ENCODE results near the gene GRB2.
"Not testable (repeated sequence)": the region's sequence is repeated elsewhere in the genome, so short reads cannot be mapped to it uniquely, and the experiment has no call there.

- not testable (repeated sequence) for TF ChIP-seq CTCF (IDR thresholded peaks at IDR 0.05); REST (IDR thresholded peaks at IDR 0.05; ENCODE audit: insufficient read depth in 1 of 2, low read depth in 2 of 2, low read length in 1 of 2); POLR2AphosphoS5 (IDR thresholded peaks at IDR 0.05; ENCODE audit: low read depth, low read length); TCF7L2 (IDR thresholded peaks at IDR 0.05; ENCODE audit: low read depth, low read length); SIN3A (IDR thresholded peaks at IDR 0.05; ENCODE audit: borderline replicate concordance, insufficient read depth, low read depth, low read length)
Observed at GRCh38 chr17:75437404-75437803, 31.9 kb upstream of the GRB2 start.

Data from Panc1 (cell line).